Dendritic cell treated with granulocyte-macrophage colony-stimulating factor and Interleukin-4, amounts not matched to agents 40 ng/mL and 50 ng/mL, for 4 days (primary cell): ENCODE data around the gene UBE2Q2.
"Not testable (repeated sequence)": the region's sequence is repeated elsewhere in the genome, so short reads cannot be mapped to it uniquely, and the experiment has no call there.

ENCODE experiments used
- H3K27ac Mint-ChIP-seq: one replicate; pipeline ENCODE4 v1.8.0; 2022; ENCODE audit warnings: mild to moderate bottlenecking, mixed read lengths
- H3K27me3 Mint-ChIP-seq: one replicate; pipeline ENCODE4 v1.8.0; 2022; ENCODE audit warnings: mild to moderate bottlenecking, mixed read lengths
- H3K36me3 Mint-ChIP-seq: one replicate; pipeline ENCODE4 v1.8.0; 2022; ENCODE audit warnings: low read depth, mixed read lengths
- H3K4me1 Mint-ChIP-seq: one replicate; pipeline ENCODE4 v1.8.0; 2022; ENCODE audit warnings: low read depth, mixed read lengths
- H3K4me3 Mint-ChIP-seq: one replicate; pipeline ENCODE4 v1.8.0; 2022; ENCODE audit warnings: mild to moderate bottlenecking, moderate library complexity, mixed read lengths
- H3K9me3 Mint-ChIP-seq: one replicate; pipeline ENCODE4 v1.8.0; 2022; ENCODE audit warnings: mixed read lengths
- intact Hi-C: fragments of 100-400 bp; cut with micrococcal nuclease; formaldehyde crosslinking; loops from one replicate; pipeline ENCODE4 v1.15.0; 2022

The UBE2Q2 gene

GRCh38 chr15:75842722-75843677 is at the start of gene UBE2Q2:
TSS of gene UBE2Q2 (plus strand) at chr15:75843447. CDS start at chr15:75843667, 220 bp downstream.
- Mint-ChIP-seq H3K9me3 (no peaks in the 10 kb centered on the region), H3K4me3 (peak within 1 kb of the TSS; percentile 92), H3K27ac (peak within 1 kb of the TSS; percentile 88), H3K27me3 (no peaks in the 10 kb centered on the region), H3K4me1 (peaks cover 45% of the 10 kb centered on the region), H3K36me3 (peaks cover 12% of the 10 kb centered on the region)
- intact Hi-C loops: loop anchor here (10.0 kb wide), 1 partner anchor 62 kb away; the partner anchor contains the start of gene FBXO22

GRCh38 chr15:75796321-75796720 is 46.9 kb upstream of the UBE2Q2 start:
- intact Hi-C loops: no loop called here
- Mint-ChIP-seq H3K9me3 (no peaks in the 10 kb centered on the region), H3K27ac (no peak overlapping the region), H3K4me3 (no peak overlapping the region), H3K36me3 (no peaks in the 10 kb centered on the region), H3K27me3 (peaks cover 23% of the 10 kb centered on the region), H3K4me1 (peaks cover under 1% of the 10 kb centered on the region)

DNA sequence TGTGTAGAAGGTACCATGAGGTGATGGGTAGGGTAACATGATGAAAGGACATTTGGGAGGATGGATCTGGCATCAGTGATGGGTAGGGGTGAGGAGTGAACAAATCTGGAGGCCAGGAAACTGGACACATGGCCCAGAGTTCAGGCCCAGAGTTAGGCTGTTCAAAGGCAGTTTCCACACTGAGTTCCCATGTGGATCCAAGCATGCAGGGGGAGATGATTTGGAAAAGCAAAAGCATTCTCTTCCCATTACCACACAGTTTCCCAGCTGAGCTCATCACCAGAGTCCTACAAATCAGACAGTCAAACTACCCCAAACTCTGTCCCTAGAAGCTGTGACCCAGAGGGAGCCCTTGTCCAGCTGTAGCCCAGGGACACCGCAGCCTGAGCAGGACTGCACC is 46.1 kb upstream of the UBE2Q2 start:
- intact Hi-C loops, H3K4me1 Mint-ChIP-seq, H3K9me3 Mint-ChIP-seq, H3K27ac Mint-ChIP-seq, H3K36me3 Mint-ChIP-seq, H3K4me3 Mint-ChIP-seq: not testable (repeated sequence)
- peaks cover 30% of the 10 kb centered on the region for H3K27me3 Mint-ChIP-seq

GRCh38 chr15:75799190-75799589 is 44.1 kb upstream of the UBE2Q2 start:
- intact Hi-C loops: no loop called here
- peaks cover 11% of the 10 kb centered on the region for H3K4me1 Mint-ChIP-seq
- no peak overlapping the region for H3K4me3 Mint-ChIP-seq
- no peaks in the 10 kb centered on the region for H3K36me3 Mint-ChIP-seq
- H3K9me3 Mint-ChIP-seq: no peaks in the 10 kb centered on the region
- H3K27me3 Mint-ChIP-seq: peaks cover 30% of the 10 kb centered on the region
- no peak overlapping the region for H3K27ac Mint-ChIP-seq

- H3K4me3 Mint-ChIP-seq, H3K36me3 Mint-ChIP-seq, intact Hi-C loops, H3K27ac Mint-ChIP-seq, H3K9me3 Mint-ChIP-seq: not testable (repeated sequence)
- peaks cover 32% of the 10 kb centered on the region for H3K27me3 Mint-ChIP-seq
- peaks cover 11% of the 10 kb centered on the region for H3K4me1 Mint-ChIP-seq
Measured at GRCh38 chr15:75800409-75800808, 42.8 kb upstream of the UBE2Q2 start.

DNA sequence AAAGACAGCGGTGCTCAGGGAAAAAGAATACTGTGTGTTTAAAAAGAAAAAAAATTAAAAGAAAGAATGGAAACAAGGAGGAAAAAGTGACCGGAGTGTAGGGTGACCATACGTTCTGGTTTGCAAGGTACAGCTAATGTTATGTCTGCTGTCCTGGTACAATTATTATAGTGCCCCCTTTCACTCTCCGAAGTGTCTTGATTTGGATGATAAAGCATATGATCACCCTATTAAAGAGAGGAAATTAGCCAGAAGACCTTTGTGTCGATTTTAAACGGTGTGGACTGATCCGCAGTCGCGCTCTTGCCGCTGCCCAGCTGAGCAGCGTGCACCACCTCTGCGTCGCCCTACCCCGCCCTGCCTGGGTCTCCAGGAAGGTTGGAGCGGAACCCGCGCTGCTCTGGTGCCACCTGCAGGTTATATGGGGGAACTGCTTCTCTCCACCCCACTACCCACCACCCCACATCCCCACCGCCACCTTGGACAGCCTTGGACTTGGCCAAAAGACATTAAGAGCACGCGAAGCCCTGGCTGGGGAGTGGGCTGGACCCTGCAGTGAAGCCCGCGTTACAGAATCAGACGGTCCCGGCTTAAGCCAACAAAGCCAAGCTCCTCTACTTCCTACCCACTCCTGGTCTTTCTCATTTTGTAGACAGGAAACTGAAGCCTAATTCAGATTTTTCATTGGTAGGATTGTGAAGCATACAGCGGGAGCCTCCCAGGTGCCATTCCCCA is 41.2 kb upstream of the UBE2Q2 start:
- H3K9me3 Mint-ChIP-seq: no peaks in the 10 kb centered on the region
- H3K36me3 Mint-ChIP-seq: no peaks in the 10 kb centered on the region
- H3K4me3 Mint-ChIP-seq: peak overlapping the region; percentile 41
- peaks cover 11% of the 10 kb centered on the region for H3K4me1 Mint-ChIP-seq
- H3K27me3 Mint-ChIP-seq: peaks cover 37% of the 10 kb centered on the region
- no peak overlapping the region for H3K27ac Mint-ChIP-seq
- intact Hi-C loops: loop anchor here (1.0 to 2.0 kb wide), 2 partner anchors 74 to 115 kb away; no protein-coding TSS in a partner anchor

DNA sequence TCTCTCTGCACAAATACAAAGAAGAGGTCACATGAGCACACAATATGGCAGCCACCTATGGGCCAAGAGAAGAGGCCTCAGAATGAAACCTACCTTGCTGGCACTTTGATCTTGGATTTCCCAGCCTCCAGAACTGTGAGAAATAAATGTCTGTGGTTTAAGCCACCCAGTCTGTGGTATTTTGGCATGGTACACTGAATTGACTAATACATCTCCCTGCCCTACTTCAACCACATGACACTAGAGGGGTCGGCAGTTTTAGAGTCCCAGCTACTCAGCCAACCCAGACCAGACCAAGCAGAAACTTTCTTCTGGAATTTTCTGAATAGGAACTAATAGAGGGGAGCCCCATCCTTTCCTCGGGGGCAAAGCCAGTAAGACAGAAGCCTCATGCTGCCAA is 35.8 kb upstream of the UBE2Q2 start:
- H3K27ac Mint-ChIP-seq, H3K4me3 Mint-ChIP-seq, H3K36me3 Mint-ChIP-seq, H3K9me3 Mint-ChIP-seq, intact Hi-C loops, H3K4me1 Mint-ChIP-seq: not testable (repeated sequence)
- peaks cover 11% of the 10 kb centered on the region for H3K27me3 Mint-ChIP-seq

DNA sequence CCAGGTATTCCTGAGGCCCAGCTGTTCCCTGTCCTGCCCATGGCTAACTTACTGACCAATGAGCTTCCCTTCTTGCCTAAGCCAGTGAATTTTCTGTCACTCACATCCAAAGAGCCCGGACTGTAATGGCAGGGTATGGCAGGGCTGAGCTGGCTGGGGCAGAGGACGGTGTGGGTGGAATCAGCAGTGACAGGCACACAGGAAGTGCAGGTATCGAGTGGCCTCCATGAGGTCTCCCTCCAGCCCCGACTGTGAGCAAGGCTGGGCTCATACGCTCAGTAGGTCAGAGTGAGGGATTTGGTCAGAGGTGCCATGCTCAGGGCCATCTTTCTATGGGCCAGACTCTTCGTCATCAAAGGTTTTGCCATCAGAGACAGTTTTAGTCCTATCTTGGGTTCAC is 35.2 kb upstream of the UBE2Q2 start:
- intact Hi-C loops, H3K4me3 Mint-ChIP-seq: not testable (repeated sequence)

GRCh38 chr15:75808563-75808962 is 34.7 kb upstream of the UBE2Q2 start:
- peaks cover 5% of the 10 kb centered on the region for H3K4me1 Mint-ChIP-seq
- H3K36me3 Mint-ChIP-seq: no peaks in the 10 kb centered on the region
- no peak overlapping the region for H3K4me3 Mint-ChIP-seq
- intact Hi-C loops: no loop called here
- peaks cover 11% of the 10 kb centered on the region for H3K27me3 Mint-ChIP-seq
- no peak overlapping the region for H3K27ac Mint-ChIP-seq
- H3K9me3 Mint-ChIP-seq: no peaks in the 10 kb centered on the region

More for the DNA sequence above, 35.2 kb upstream of the UBE2Q2 start:
- H3K27ac Mint-ChIP-seq, H3K4me1 Mint-ChIP-seq, H3K9me3 Mint-ChIP-seq, H3K36me3 Mint-ChIP-seq: not testable (repeated sequence)
- H3K27me3 Mint-ChIP-seq: peaks cover 11% of the 10 kb centered on the region

GRCh38 chr15:75809986-75810750 is 33.1 kb upstream of the UBE2Q2 start:
- intact Hi-C loops: no loop called here

GRCh38 chr15:75810874-75811498 is 32.3 kb upstream of the UBE2Q2 start:
- H3K4me3 Mint-ChIP-seq: no peak overlapping the region
- H3K27ac Mint-ChIP-seq: peak overlapping the region; percentile 2
- intact Hi-C loops: no loop called here
- H3K36me3 Mint-ChIP-seq: no peaks in the 10 kb centered on the region
- H3K4me1 Mint-ChIP-seq: peaks cover 5% of the 10 kb centered on the region
- H3K9me3 Mint-ChIP-seq: no peaks in the 10 kb centered on the region
- peaks cover 5% of the 10 kb centered on the region for H3K27me3 Mint-ChIP-seq

More at GRCh38 chr15:75809986-75810750, 33.1 kb upstream of the UBE2Q2 start:
- Mint-ChIP-seq H3K27ac (peak overlapping the region; percentile 2), H3K36me3 (no peaks in the 10 kb centered on the region), H3K4me3 (no peak overlapping the region), H3K4me1 (peaks cover 5% of the 10 kb centered on the region), H3K27me3 (peaks cover 7% of the 10 kb centered on the region), H3K9me3 (no peaks in the 10 kb centered on the region)

- Mint-ChIP-seq H3K36me3 (no peaks in the 10 kb centered on the region), H3K27me3 (no peaks in the 10 kb centered on the region), H3K27ac (no peak overlapping the region), H3K4me3 (no peak overlapping the region), H3K9me3 (no peaks in the 10 kb centered on the region), H3K4me1 (peaks cover 5% of the 10 kb centered on the region)
- intact Hi-C loops: no loop called here
Measured at GRCh38 chr15:75811626-75812025, 31.6 kb upstream of the UBE2Q2 start.

DNA sequence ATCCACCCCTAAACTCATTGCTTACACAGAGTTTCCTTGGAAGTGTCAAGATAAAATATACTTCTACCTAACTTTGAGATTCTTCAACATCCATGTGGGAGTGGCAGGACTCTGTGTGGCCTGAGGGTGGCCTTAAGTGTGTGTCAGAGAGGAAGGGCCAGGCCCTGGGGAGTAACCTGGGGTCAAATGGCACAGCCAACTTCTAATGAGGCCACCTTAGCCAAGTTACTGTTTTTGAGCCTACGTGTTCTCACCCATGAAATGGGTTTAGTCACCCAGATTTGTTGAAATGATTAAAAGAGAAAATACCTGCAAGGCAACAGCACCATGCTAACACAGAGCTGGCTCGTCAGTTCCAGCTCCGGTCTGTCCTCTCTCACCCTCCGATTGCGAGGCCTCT is 28.5 kb upstream of the UBE2Q2 start:
- no peaks in the 10 kb centered on the region for H3K27me3 Mint-ChIP-seq
- intact Hi-C loops: no loop called here
- H3K4me3 Mint-ChIP-seq: no peak overlapping the region
- H3K9me3 Mint-ChIP-seq: no peaks in the 10 kb centered on the region
- no peaks in the 10 kb centered on the region for H3K36me3 Mint-ChIP-seq
- no peak overlapping the region for H3K27ac Mint-ChIP-seq
- peaks cover 15% of the 10 kb centered on the region for H3K4me1 Mint-ChIP-seq
